Thyroid gland (tissue), 4 donors: ENCODE measurements around the gene EXOC6.

ENCODE experiments used
- CTCF ChIP-seq, 6 experiments: fragments of 200-600 bp in 3 of 6; fragments of 450-650 bp in 3 of 6; sonication (generic) in 3 of 6; IDR thresholded peaks; one replicate each; pipeline ENCODE4 v1.5.1; 2016 to 2019; ENCODE audit warnings: antibody characterized with exemption in 6 of 6, mild to moderate bottlenecking in 2 of 6, inconsistent platforms in 1 of 6, moderate library complexity in 1 of 6
- POLR2A ChIP-seq, 2 donors: fragments of 450-650 bp; IDR thresholded peaks; one replicate each; pipeline ENCODE4 v1.6.1; 2017; ENCODE audit warnings: antibody characterized with exemption in 2 of 2, mild to moderate bottlenecking in 2 of 2, moderate library complexity in 1 of 2

DNA sequence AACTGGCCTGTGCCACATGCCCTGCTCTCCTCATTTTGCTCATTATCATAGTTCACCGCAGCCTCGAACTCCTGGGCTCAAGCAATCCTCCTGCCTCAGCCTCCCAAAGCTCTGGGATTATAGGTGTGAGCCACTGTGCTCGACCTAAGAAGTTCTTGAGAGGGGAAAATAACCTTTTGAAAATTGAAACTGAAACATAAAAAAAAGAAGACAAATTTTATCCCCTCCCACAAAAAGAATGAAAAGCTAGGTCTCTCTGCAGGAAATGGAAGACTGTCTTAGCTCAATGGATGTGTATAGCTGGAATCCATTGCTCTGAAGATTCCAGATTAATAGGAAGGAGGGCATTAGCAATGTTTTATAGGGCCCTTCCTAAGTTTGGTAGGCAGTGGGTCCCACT lies 2.0 kb upstream of the EXOC6 start:
- TF ChIP-seq CTCF (IDR thresholded peaks at IDR 0.05) (no peak), POLR2A (IDR thresholded peaks at IDR 0.05) (no peak)
